Liver (tissue), 9 donors: ENCODE measurements around the gene SNX10. TPM values are rescaled to one million over a fixed set of nuclear protein-coding genes. Genes with fewer than 3 reads are reported as not detected.

ENCODE experiments used
- DNase-seq: peaks from one replicate; pipeline ENCODE4 v3.0.0-alpha.2; 2017; ENCODE audit warnings: low spot score
- H3K27ac ChIP-seq, 2 donors: one replicate each; pipeline ENCODE4 v1.7.0; 2013; ENCODE audit warnings: inconsistent platforms in 2 of 2, low read length in 2 of 2, control low read depth in 1 of 2, low read depth in 1 of 2, mild to moderate bottlenecking in 1 of 2
- H3K27me3 ChIP-seq, 4 donors: one replicate each; pipeline versions ENCODE4 v1.6.1 to v1.7.0; 2013; ENCODE audit warnings: low read length in 3 of 4, inconsistent platforms in 1 of 4, mild to moderate bottlenecking in 1 of 4, moderate library complexity in 1 of 4; ENCODE audit not compliant: control insufficient read depth in 4 of 4, insufficient read depth in 4 of 4
- H3K36me3 ChIP-seq, 4 donors: one replicate each; pipeline versions ENCODE4 v1.6.1 to v1.7.0; 2013; ENCODE audit warnings: low read length in 3 of 4, mild to moderate bottlenecking in 3 of 4, low read depth in 1 of 4, moderate library complexity in 1 of 4; ENCODE audit not compliant: control insufficient read depth in 4 of 4, insufficient read depth in 3 of 4
- H3K4me1 ChIP-seq, 4 donors: one replicate each; pipeline versions ENCODE4 v1.6.1 to v1.7.0; 2013; ENCODE audit warnings: low read length in 3 of 4, mild to moderate bottlenecking in 3 of 4, moderate library complexity in 1 of 4; ENCODE audit not compliant: control insufficient read depth in 4 of 4, insufficient read depth in 4 of 4
- H3K4me3 ChIP-seq, 3 donors: one replicate each; pipeline versions ENCODE4 v1.6.1 to v1.7.0; 2013; ENCODE audit warnings: low read length in 3 of 3, control low read depth in 1 of 3, low read depth in 1 of 3, mild to moderate bottlenecking in 1 of 3
- H3K9ac ChIP-seq, 2 donors: one replicate each; pipeline ENCODE4 v1.7.0; 2013; ENCODE audit warnings: low read length in 2 of 2, mild to moderate bottlenecking in 2 of 2, moderate library complexity in 2 of 2, control low read depth in 1 of 2, low read depth in 1 of 2
- H3K9me3 ChIP-seq, 4 donors: one replicate each; pipeline versions ENCODE4 v1.6.1 to v1.7.0; 2013; ENCODE audit warnings: low read length in 3 of 4; ENCODE audit not compliant: control insufficient read depth in 4 of 4
- EGR1 ChIP-seq, 2 donors: IDR thresholded peaks; 2 replicates each; pipeline ENCODE4 v1.6.1; 2016 to 2018; ENCODE audit warnings: antibody characterized with exemption in 2 of 2, low read depth in 2 of 2
- FOXA1 ChIP-seq: IDR thresholded peaks from 2 replicates; pipeline ENCODE4 v1.6.1; 2016; ENCODE audit warnings: antibody characterized with exemption
- FOXA2 ChIP-seq: IDR thresholded peaks from 2 replicates; pipeline ENCODE4 v1.6.1; 2016; ENCODE audit warnings: antibody characterized with exemption
- GABPA ChIP-seq, 2 donors: IDR thresholded peaks in 1 of 2; conservative IDR thresholded peaks in 1 of 2; 2 replicates each; pipeline ENCODE4 v1.6.1; 2016; ENCODE audit warnings: antibody characterized with exemption in 2 of 2, mild to moderate bottlenecking in 1 of 2, moderate library complexity in 1 of 2
- HNF4A ChIP-seq, 2 donors: conservative IDR thresholded peaks; 2 replicates each; pipeline ENCODE4 v1.6.1; 2016; ENCODE audit warnings: antibody characterized with exemption in 2 of 2, mild to moderate bottlenecking in 2 of 2
- HNF4G ChIP-seq: IDR thresholded peaks from 2 replicates; pipeline ENCODE4 v1.6.1; 2016; ENCODE audit warnings: antibody characterized with exemption
- JUND ChIP-seq, 2 donors: IDR thresholded peaks; 2 replicates each; pipeline ENCODE4 v1.6.1; 2016; ENCODE audit warnings: antibody characterized with exemption in 2 of 2
- MAX ChIP-seq: IDR thresholded peaks from 2 replicates; pipeline ENCODE4 v1.6.1; 2016; ENCODE audit warnings: antibody characterized with exemption
- NR2F2 ChIP-seq: IDR thresholded peaks from 2 replicates; pipeline ENCODE4 v1.6.1; 2016; ENCODE audit warnings: antibody characterized with exemption
- RAD21 ChIP-seq, 2 donors: IDR thresholded peaks; 2 replicates each; pipeline ENCODE4 v1.6.1; 2016; ENCODE audit warnings: antibody characterized with exemption in 2 of 2, mild to moderate bottlenecking in 2 of 2
- RXRA ChIP-seq, 2 donors: IDR thresholded peaks; 2 replicates each; pipeline ENCODE4 v1.6.1; 2017 to 2018; ENCODE audit warnings: antibody characterized with exemption in 2 of 2, mild to moderate bottlenecking in 1 of 2
- SP1 ChIP-seq: IDR thresholded peaks from 2 replicates; pipeline ENCODE4 v1.6.1; 2018; ENCODE audit warnings: antibody characterized with exemption, mild to moderate bottlenecking
- TAF1 ChIP-seq: conservative IDR thresholded peaks from 2 replicates; pipeline ENCODE4 v1.6.1; 2016; ENCODE audit warnings: antibody characterized with exemption, mild to moderate bottlenecking
- YY1 ChIP-seq: IDR thresholded peaks from 2 replicates; pipeline ENCODE4 v1.6.1; 2016; ENCODE audit warnings: antibody characterized with exemption, mild to moderate bottlenecking
- WGBS: extraction: QIAGEN DNeasy Blood & Tissue Kit; methylation state at CpG from one replicate; pipeline ENCODE4 v1.1.7; 2013; 5-methylcytosine and 5-hydroxymethylcytosine counted together
- polyA plus RNA-seq, 2 donors: library from polyadenylated mRNA; stranded (reverse) in 1 of 2; unstranded in 1 of 2; fragments of 200-250 nt in 1 of 2; fragments of >200 nt in 1 of 2; fragmentation: Nextera tagmentation in 1 of 2; extraction: Ambion mirVana in 1 of 2; gene quantifications; one replicate each; pipeline versions ENCODE4 v1.2.1 to v1.2.3, GENCODE V29; 2013 to 2015
- total RNA-seq, 2 donors: library from RNA; depleted of rRNA; stranded (reverse); fragments of >200 nt; gene quantifications; one replicate each; pipeline ENCODE4 v1.2.3, GENCODE V29; 2014
- TF ChIP-seq, protein P1 (sequence below): IDR thresholded peaks from 2 replicates; pipeline ENCODE4 v1.6.1; 2016; ENCODE audit warnings: antibody characterized with exemption
- TF ChIP-seq, protein P2 (sequence below): fragments of 150-350 bp; IDR thresholded peaks from 2 replicates; pipeline ENCODE4 v1.5.1; 2017; ENCODE audit warnings: improper control_type of control experiment, low read depth, low read length; ENCODE audit not compliant: missing input control
- TF ChIP-seq, protein P3 (sequence below): IDR thresholded peaks from 2 replicates; pipeline ENCODE4 v1.6.1; 2016; ENCODE audit warnings: antibody characterized with exemption
- donor health status: healthy.
- donor health status: healthy.
- donor health status: healthy.
- donor health status: healthy.
- donor health status: healthy.

The SNX10 gene
- total and polyA plus RNA-seq, 4 donors: 5.9 to 15.9 (median 12.8) TPM

DNA sequence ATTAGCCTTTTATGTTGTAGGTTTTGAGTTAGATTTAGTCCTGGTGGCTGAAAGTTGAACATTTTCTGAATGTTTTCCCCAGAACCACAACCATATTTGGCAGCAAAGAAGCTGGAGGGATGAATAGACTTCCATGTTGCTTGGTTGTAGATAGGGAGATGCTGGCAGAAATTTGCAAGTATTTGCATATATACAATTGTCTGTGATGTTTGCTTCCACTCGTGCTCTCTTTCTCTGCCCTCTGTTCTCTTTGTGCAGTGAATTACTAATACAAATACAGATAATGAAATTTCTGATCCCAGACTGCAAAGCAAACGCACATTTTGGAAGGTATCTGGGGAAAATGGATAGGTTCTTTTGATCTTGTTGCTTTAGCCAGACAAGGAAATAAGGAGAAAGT lies 96.1 kb downstream of the SNX10 start:
- TF ChIP-seq YY1: no peak
- no peak for TF ChIP-seq TAF1
- TF ChIP-seq EGR1 (IDR thresholded peaks at IDR 0.05; ENCODE audit: low read depth in 2 of 2): no peak
- TF ChIP-seq RAD21 (IDR thresholded peaks at IDR 0.05): no peak
- TF ChIP-seq HNF4G: no peak
- no peak for TF ChIP-seq FOXA1
- TF ChIP-seq, protein P1, sequence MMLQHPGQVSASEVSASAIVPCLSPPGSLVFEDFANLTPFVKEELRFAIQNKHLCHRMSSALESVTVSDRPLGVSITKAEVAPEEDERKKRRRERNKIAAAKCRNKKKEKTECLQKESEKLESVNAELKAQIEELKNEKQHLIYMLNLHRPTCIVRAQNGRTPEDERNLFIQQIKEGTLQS: no peak
- TF ChIP-seq FOXA2: no peak
- no peak for TF ChIP-seq SP1
- TF ChIP-seq GABPA (IDR thresholded peaks at IDR 0.05 in 1 of 2, conservative IDR thresholded peaks at IDR 0.05 in 1 of 2): no peak
- TF ChIP-seq RXRA (IDR thresholded peaks at IDR 0.05): no peak
- TF ChIP-seq JUND (IDR thresholded peaks at IDR 0.05): no peak
- no peak for TF ChIP-seq MAX
- TF ChIP-seq HNF4A (conservative IDR thresholded peaks at IDR 0.05): no peak
- TF ChIP-seq, protein P2, sequence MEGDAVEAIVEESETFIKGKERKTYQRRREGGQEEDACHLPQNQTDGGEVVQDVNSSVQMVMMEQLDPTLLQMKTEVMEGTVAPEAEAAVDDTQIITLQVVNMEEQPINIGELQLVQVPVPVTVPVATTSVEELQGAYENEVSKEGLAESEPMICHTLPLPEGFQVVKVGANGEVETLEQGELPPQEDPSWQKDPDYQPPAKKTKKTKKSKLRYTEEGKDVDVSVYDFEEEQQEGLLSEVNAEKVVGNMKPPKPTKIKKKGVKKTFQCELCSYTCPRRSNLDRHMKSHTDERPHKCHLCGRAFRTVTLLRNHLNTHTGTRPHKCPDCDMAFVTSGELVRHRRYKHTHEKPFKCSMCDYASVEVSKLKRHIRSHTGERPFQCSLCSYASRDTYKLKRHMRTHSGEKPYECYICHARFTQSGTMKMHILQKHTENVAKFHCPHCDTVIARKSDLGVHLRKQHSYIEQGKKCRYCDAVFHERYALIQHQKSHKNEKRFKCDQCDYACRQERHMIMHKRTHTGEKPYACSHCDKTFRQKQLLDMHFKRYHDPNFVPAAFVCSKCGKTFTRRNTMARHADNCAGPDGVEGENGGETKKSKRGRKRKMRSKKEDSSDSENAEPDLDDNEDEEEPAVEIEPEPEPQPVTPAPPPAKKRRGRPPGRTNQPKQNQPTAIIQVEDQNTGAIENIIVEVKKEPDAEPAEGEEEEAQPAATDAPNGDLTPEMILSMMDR: no peak
- no peak for TF ChIP-seq NR2F2
- TF ChIP-seq, protein P3, sequence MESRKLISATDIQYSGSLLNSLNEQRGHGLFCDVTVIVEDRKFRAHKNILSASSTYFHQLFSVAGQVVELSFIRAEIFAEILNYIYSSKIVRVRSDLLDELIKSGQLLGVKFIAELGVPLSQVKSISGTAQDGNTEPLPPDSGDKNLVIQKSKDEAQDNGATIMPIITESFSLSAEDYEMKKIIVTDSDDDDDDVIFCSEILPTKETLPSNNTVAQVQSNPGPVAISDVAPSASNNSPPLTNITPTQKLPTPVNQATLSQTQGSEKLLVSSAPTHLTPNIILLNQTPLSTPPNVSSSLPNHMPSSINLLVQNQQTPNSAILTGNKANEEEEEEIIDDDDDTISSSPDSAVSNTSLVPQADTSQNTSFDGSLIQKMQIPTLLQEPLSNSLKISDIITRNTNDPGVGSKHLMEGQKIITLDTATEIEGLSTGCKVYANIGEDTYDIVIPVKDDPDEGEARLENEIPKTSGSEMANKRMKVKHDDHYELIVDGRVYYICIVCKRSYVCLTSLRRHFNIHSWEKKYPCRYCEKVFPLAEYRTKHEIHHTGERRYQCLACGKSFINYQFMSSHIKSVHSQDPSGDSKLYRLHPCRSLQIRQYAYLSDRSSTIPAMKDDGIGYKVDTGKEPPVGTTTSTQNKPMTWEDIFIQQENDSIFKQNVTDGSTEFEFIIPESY: no peak
- no peaks in the 10 kb centered on the region for H3K4me1 ChIP-seq
- H3K9ac ChIP-seq: no peak overlapping the region
- no peaks in the 10 kb centered on the region for H3K36me3 ChIP-seq
- no peak overlapping the region for H3K4me3 ChIP-seq
- no peak for DNase-seq
- no peak overlapping the region for H3K27ac ChIP-seq
- H3K27me3 ChIP-seq: no peaks in the 10 kb centered on the region
- WGBS: 55% methylated on average over 2 of the region's 2 CpGs
- no peaks in the 10 kb centered on the region for H3K9me3 ChIP-seq

GRCh38 chr7:26388256-26388655 lies 96.6 kb downstream of the SNX10 start:
- Histone ChIP-seq H3K4me1 (no peaks in the 10 kb centered on the region), H3K27me3 (no peaks in the 10 kb centered on the region), H3K9me3 (no peaks in the 10 kb centered on the region), H3K27ac (no peak overlapping the region), H3K9ac (no peak overlapping the region), H3K36me3 (no peaks in the 10 kb centered on the region), H3K4me3 (no peak overlapping the region)
- TF ChIP-seq, protein P1: no peak
- TF ChIP-seq SP1 (no peak), FOXA1 (no peak), TAF1 (no peak), HNF4G (no peak), HNF4A (conservative IDR thresholded peaks at IDR 0.05) (no peak), EGR1 (IDR thresholded peaks at IDR 0.05; ENCODE audit: low read depth in 2 of 2) (no peak), FOXA2 (no peak), NR2F2 (no peak), MAX (no peak), JUND (IDR thresholded peaks at IDR 0.05) (no peak), GABPA (IDR thresholded peaks at IDR 0.05 in 1 of 2, conservative IDR thresholded peaks at IDR 0.05 in 1 of 2) (no peak)
- TF ChIP-seq, protein P2: no peak
- TF ChIP-seq, protein P3: no peak
- DNase-seq: no peak
- WGBS: 75% methylated on average over 4 of the region's 4 CpGs
